OCI-LY1 (cell line): ENCODE results near the gene FAM222B.

Experiments used
- CTCF ChIP-seq: fragments of 200-600 bp; sonication (generic), shearing (Covaris generic); IDR thresholded peaks from 2 replicates; pipeline ENCODE4 v1.5.1; 2017; ENCODE audit warnings: mild to moderate bottlenecking, antibody characterized with exemption, low read length, moderate library complexity, mixed read lengths
- EZH2 ChIP-seq: fragments of 200-600 bp; sonication (generic), shearing (Covaris generic); IDR thresholded peaks from 2 replicates; pipeline ENCODE4 v1.8.0; 2017; ENCODE audit warnings: borderline replicate concordance, mixed run types, mild to moderate bottlenecking, antibody characterized with exemption, low read length, moderate library complexity, mixed read lengths

- TF ChIP-seq CTCF = no peak
- TF ChIP-seq EZH2 = no peak
Measured at GRCh38 chr17:28759256-28759865, 83.2 kb downstream of the FAM222B start.
